ENCODE data around the gene DPP10. TPM values are rescaled to one million over a fixed set of nuclear protein-coding genes. Genes with fewer than 3 reads are reported as not detected.
A peak's percentile ranks its signal among the peaks of the same experiment; 100 is the strongest.

The DPP10 gene
- total RNA-seq, 1 experiment from 2014 or later: not detected

- H3K4me1 Mint-ChIP-seq (ENCODE audit: insufficient read depth, unreplicated experiment): no peaks in the 10 kb centered on the region
- TF ChIP-seq, protein P1, sequence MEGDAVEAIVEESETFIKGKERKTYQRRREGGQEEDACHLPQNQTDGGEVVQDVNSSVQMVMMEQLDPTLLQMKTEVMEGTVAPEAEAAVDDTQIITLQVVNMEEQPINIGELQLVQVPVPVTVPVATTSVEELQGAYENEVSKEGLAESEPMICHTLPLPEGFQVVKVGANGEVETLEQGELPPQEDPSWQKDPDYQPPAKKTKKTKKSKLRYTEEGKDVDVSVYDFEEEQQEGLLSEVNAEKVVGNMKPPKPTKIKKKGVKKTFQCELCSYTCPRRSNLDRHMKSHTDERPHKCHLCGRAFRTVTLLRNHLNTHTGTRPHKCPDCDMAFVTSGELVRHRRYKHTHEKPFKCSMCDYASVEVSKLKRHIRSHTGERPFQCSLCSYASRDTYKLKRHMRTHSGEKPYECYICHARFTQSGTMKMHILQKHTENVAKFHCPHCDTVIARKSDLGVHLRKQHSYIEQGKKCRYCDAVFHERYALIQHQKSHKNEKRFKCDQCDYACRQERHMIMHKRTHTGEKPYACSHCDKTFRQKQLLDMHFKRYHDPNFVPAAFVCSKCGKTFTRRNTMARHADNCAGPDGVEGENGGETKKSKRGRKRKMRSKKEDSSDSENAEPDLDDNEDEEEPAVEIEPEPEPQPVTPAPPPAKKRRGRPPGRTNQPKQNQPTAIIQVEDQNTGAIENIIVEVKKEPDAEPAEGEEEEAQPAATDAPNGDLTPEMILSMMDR (IDR thresholded peaks at IDR 0.05; ENCODE audit: unreplicated experiment): no peak
- H3K4me3 Mint-ChIP-seq (ENCODE audit: unreplicated experiment): no peak overlapping the region
- no peak for DNase-seq (ENCODE audit: unreplicated experiment)
- no peaks in the 10 kb centered on the region for H3K9me3 Mint-ChIP-seq (ENCODE audit: unreplicated experiment)
- intact Hi-C loops (cut with micrococcal nuclease): no loop called here
- POLR2A ChIA-PET: no interaction called here
- H3K27me3 Mint-ChIP-seq (ENCODE audit: insufficient read depth, unreplicated experiment): no peaks in the 10 kb centered on the region
- no peaks in the 10 kb centered on the region for H3K36me3 Mint-ChIP-seq (ENCODE audit: insufficient read depth, unreplicated experiment)
- CTCF ChIA-PET: no interaction called here
- no peak overlapping the region for H3K27ac Mint-ChIP-seq (ENCODE audit: low read depth, unreplicated experiment)
- no TSS peak for BruUV-seq (replicated peaks)
Measured at GRCh38 chr2:115115135-115115534, 672.7 kb downstream of the DPP10 start.

DNA sequence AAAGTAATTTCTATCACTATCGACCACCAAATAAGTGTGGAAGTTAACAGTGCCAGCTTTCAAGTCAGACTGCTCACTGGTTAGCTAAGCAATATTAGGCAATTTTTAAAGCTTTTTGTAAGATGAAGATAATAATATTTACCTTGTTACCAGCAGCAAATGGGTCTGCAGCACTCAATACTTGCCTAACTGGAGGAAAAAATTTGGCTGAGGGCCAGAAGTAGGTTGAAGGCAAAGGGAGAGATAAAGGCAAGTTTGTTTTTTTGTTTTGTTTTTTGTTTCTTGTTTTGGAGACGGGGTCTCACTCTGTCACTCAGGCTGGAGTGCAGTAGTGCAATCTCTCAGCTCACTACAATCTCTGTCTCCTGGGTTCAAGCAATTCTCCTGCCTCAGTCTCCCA lies 675.9 kb downstream of the DPP10 start:
- Mint-ChIP-seq H3K9me3 (ENCODE audit: unreplicated experiment) (no peaks in the 10 kb centered on the region), H3K4me3 (ENCODE audit: unreplicated experiment) (no peak overlapping the region), H3K27me3 (ENCODE audit: insufficient read depth, unreplicated experiment) (no peaks in the 10 kb centered on the region), H3K27ac (ENCODE audit: low read depth, unreplicated experiment) (no peak overlapping the region), H3K4me1 (ENCODE audit: insufficient read depth, unreplicated experiment) (peaks cover 6% of the 10 kb centered on the region), H3K36me3 (ENCODE audit: insufficient read depth, unreplicated experiment) (no peaks in the 10 kb centered on the region)
- no TSS peak for BruUV-seq (replicated peaks)
- POLR2A ChIA-PET: no interaction called here
- TF ChIP-seq, protein P1 (IDR thresholded peaks at IDR 0.05; ENCODE audit: unreplicated experiment): no peak
- no peak for DNase-seq (ENCODE audit: unreplicated experiment)
- intact Hi-C loops (cut with micrococcal nuclease): no loop called here
- CTCF ChIA-PET: no interaction called here

DNA sequence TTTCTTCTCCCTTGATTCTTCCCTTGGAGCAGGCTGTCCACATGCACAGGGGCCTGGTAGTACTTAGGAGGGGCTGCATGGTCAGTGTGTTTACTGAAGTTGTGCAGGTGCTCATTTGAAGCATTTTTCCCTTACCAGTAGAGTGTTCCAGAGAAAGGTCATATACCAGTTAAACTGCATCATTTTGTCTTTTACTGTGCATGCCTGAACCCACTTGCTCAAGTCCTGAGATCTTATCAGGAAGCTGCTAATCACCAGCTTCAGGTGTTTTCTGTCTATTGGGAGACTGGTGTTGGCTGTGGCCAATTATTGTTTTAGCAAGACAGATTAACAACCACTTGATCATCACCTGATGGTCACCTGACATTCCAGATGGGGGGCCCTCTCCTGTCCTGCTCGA lies 676.6 kb downstream of the DPP10 start:
- intact Hi-C loops (cut with micrococcal nuclease): no loop called here
- no peak for DNase-seq (ENCODE audit: unreplicated experiment)
- CTCF ChIA-PET: no interaction called here
- POLR2A ChIA-PET: no interaction called here
- H3K4me3 Mint-ChIP-seq (ENCODE audit: unreplicated experiment): no peak overlapping the region
- H3K4me1 Mint-ChIP-seq (ENCODE audit: insufficient read depth, unreplicated experiment): peaks cover 6% of the 10 kb centered on the region
- no peaks in the 10 kb centered on the region for H3K27me3 Mint-ChIP-seq (ENCODE audit: insufficient read depth, unreplicated experiment)
- no TSS peak for BruUV-seq (replicated peaks)
- peaks cover 1% of the 10 kb centered on the region for H3K9me3 Mint-ChIP-seq (ENCODE audit: unreplicated experiment)
- H3K27ac Mint-ChIP-seq (ENCODE audit: low read depth, unreplicated experiment): no peak overlapping the region
- H3K36me3 Mint-ChIP-seq (ENCODE audit: insufficient read depth, unreplicated experiment): no peaks in the 10 kb centered on the region
- TF ChIP-seq, protein P1 (IDR thresholded peaks at IDR 0.05; ENCODE audit: unreplicated experiment): no peak

- CTCF ChIA-PET: no interaction called here
- H3K36me3 Mint-ChIP-seq (ENCODE audit: insufficient read depth, unreplicated experiment): no peaks in the 10 kb centered on the region
- POLR2A ChIA-PET: no interaction called here
- H3K4me1 Mint-ChIP-seq (ENCODE audit: insufficient read depth, unreplicated experiment): peaks cover 6% of the 10 kb centered on the region
- TF ChIP-seq, protein P1 (IDR thresholded peaks at IDR 0.05; ENCODE audit: unreplicated experiment): no peak
- intact Hi-C loops (cut with micrococcal nuclease): no loop called here
- DNase-seq (ENCODE audit: unreplicated experiment): peak; percentile 55
- H3K27me3 Mint-ChIP-seq (ENCODE audit: insufficient read depth, unreplicated experiment): no peaks in the 10 kb centered on the region
- H3K4me3 Mint-ChIP-seq (ENCODE audit: unreplicated experiment): no peak overlapping the region
- H3K27ac Mint-ChIP-seq (ENCODE audit: low read depth, unreplicated experiment): no peak overlapping the region
- no TSS peak for BruUV-seq (replicated peaks)
- H3K9me3 Mint-ChIP-seq (ENCODE audit: unreplicated experiment): peaks cover 8% of the 10 kb centered on the region
Measured at GRCh38 chr2:115122701-115123100, 680.3 kb downstream of the DPP10 start.

Measured in MCF 10A (cell line).